ENCODE results near the gene ADAMTS16. TPM values are rescaled to one million over a fixed set of nuclear protein-coding genes. Genes with fewer than 3 reads are reported as not detected.

The ADAMTS16 gene
- total RNA-seq, 1 donor: not detected

GRCh38 chr5:5276951-5277517 is 136.9 kb downstream of the ADAMTS16 start:
- DNase-seq (ENCODE audit: low read depth in 2 of 3, low spot score in 2 of 3): no peak

DNA sequence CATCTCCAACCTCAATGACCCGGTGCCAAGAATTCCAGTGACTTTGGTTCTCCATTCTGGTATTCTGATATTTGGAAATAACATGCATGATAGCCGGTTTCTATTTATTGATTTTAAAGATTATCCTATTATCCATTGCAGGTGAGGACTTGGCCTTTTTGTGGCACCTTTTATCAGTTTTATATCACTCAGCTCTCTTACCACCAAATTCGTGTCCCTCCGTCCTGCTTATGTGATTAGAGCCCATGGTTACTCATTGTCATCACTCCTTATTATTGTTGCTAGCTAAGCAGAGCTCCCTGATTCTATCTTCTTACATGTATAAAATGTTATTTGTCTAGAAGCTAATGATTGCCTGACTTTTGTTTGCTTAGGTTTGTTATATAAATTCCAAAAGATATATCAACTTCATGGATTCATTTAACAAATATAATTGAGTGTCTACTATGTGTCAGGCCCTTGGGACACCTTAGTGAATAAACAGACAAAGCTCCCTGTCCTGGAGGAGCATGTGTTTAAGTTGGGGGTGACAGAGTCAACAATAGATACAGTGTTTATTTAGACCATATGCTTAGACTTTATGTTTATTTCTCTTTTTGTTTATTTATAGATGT is 138.2 kb downstream of the ADAMTS16 start:
- no peak for DNase-seq (ENCODE audit: low read depth in 2 of 3, low spot score in 2 of 3)

DNA sequence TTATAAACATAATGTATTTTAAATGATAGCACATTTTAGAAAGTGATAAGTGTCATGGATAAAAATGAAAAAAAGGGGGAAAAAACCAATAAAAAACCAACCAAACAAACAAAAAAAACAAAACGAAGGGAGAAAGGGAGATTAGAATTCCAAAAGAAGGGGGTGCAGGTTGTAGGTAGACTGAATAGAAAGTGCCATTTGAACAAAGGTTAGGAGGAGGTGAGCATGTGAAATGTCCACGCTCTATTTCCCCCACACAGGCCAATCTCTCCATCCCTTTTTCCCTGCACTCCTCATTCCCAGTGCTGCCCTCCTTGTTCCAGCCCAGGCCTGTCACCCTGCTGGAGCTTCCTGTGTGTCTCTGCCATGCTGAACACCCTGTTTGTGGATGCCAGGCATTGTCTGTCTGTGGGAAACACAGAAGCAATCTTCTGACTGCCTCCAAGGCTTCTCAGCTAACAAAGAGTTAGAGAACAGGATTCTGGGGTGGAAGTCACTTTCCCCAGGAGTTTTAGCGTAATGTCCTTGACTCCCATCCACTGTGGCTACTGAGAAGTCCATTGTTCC is 138.8 kb downstream of the ADAMTS16 start:
- DNase-seq (ENCODE audit: low read depth in 2 of 3, low spot score in 2 of 3): no peak

GRCh38 chr5:5285906-5286305 is 145.8 kb downstream of the ADAMTS16 start:
- no peak for DNase-seq (ENCODE audit: low read depth in 2 of 3, low spot score in 2 of 3)

DNA sequence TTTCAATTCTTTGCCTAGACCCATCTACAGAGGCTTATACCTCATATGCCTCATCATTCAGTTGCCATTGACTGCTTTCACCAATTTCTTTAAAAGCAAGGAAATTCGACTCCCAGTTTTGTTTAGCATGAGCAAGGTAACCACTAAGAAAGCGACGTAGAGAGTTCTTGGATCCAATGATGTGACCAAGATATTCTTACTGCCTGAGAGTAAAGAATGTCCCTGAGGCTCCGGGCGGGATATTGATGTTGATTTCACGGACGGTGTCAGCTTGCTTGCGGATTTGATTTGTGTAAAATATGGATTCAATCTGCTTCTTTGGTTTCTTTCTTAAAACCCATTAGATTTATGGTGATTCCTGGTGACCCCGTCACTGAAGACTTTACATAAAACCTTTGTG is 147.3 kb downstream of the ADAMTS16 start:
- no peak for DNase-seq (ENCODE audit: low read depth in 2 of 3, low spot score in 2 of 3)

GRCh38 chr5:5288201-5288600 is 148.1 kb downstream of the ADAMTS16 start:
- DNase-seq (ENCODE audit: low read depth in 2 of 3, low spot score in 2 of 3): no peak

DNA sequence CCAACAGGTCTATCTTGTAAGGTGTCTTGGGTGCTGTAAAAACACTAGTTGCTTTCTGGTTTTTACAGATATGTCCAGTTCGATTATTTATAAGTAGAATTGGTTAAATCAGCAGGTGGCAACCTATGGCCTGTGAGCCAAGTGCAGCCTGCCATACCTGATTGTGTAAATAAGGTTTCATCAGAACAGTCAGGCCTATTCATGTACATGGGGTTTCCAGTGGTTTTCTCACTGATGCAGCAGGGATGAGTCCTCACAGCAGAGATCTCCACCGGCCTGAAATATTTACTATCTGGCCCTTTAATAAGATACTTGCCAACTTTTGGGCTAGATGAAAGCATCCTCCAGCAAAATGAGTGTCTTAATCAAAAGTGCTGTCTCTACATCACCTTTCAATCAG is 149.4 kb downstream of the ADAMTS16 start:
- DNase-seq (ENCODE audit: low read depth in 2 of 3, low spot score in 2 of 3): no peak

DNA sequence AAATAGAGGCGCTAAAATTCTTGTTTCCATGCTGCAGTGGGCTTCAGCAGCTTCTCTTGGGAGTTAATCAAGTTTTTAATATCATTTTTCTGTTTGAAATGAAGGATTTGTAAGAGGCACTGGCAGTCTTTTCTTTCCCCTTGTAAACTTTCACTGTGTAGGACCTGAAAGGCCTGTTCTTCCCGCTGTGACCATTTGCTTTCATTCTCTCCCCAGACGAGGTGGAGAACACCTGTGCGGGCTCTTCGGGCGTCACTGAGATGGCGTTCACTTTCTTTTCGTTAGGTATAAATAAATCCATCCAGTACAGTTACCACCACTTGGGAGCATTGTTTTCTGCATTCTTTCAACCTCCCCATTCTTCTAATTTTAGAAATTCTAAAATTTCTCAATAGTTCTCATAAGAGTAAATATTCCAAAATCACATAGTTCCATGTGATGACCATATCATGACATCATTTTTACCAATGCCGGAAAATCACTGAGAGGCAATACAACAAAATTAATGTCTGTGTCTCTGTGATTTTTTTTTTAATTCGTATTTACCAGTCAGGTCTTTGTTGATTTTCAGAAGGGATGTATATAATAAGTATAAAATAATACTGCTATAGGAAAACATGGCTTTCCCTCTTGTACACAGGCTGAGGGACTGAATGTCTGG is 150.7 kb downstream of the ADAMTS16 start:
- no peak for DNase-seq (ENCODE audit: low read depth in 2 of 3, low spot score in 2 of 3)

GRCh38 chr5:5291357-5291756 is 151.2 kb downstream of the ADAMTS16 start:
- DNase-seq (ENCODE audit: low read depth in 2 of 3, low spot score in 2 of 3): no peak

DNA sequence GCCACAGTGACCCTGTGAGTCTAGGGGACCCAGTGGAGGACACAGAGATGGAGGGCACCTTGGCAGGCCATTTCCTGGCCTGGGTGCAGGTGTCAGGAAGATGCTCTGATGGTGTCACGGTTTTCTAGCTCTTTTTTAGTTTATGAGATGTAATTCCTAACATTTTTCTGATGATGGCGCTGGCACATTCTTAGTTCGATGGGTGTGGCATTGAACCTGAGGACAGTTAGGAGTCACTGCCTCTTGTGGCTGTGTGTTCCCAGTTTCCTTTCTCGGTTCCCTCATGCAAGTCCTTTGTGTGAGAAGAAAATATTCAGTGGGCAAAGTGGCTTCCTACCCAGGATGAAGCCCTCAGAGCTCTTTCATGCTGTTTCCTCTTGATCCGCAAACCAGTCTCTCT is 152.9 kb downstream of the ADAMTS16 start:
- no peak for DNase-seq (ENCODE audit: low read depth in 2 of 3, low spot score in 2 of 3)

DNA sequence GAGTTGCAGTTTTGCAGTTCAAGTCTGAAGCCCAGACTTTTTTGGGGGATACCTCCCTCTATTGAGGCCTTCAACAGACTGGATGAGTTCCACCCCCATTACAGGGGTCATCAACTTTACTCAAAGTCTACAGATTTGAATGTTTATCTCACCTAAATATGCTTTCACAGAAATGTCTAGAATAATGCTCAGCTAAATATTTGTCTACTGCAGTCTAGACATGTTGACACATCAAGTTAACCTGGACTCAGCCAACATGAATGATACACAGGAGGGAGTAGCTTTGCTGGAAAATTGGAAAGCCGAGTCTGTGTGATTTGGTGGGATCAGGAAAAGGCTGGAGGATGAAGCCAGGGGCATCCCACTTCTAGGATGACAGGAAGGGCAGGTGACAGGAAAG is 154.3 kb downstream of the ADAMTS16 start:
- no peak for DNase-seq (ENCODE audit: low read depth in 2 of 3, low spot score in 2 of 3)

- no peak for DNase-seq (ENCODE audit: low read depth in 2 of 3, low spot score in 2 of 3)
Measured at GRCh38 chr5:5295351-5295750, 155.2 kb downstream of the ADAMTS16 start.

DNA sequence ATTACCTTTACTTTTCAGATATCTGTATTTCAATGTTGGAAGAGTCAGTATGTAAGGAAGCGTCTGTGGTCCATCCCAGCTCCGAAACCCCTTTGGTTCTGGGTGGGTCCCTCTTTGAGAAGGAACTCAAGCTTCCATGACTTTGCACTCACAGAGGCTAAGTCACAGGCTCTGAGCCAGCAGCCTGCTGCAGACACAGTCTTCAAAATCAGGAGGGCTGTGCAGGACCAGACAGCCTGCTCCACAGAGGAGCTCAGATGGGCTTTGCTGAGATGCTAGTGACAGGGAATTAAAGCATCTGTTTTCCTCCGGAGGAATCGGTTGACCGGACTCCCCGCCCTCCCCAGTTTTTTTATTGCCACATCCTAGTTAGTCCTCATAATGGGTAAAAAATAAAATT is 155.9 kb downstream of the ADAMTS16 start:
- DNase-seq (ENCODE audit: low read depth in 2 of 3, low spot score in 2 of 3): no peak

DNA sequence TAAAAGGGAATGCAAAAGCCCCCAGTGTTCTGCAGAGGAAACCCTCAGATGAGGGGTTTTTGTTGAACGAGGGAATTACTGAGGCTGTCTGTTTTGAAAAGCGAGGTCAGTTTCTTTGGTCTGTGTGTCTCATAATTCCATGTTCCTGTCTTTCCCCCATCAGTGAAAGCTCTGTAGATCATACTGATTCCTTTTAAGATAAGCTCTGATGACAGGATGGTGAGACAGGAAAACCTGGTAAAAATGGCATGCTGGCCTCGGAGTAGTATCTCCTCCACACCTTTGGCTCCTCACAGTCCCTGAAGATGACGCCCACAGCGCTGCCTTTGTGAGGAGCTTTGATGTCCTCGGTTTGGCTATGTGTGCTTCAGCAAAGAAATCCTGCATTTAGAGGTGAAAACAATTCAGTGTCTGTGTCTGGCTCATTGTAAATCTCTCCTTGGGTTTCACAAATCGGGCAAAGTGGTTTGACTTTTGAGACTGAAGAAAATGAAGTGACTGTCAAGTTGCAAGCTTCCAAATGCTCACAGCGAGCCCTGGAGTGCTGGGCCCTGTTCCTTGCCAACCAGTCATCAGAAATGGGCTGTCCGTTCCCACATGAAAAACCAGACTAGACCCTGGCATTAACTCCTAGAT is 157.4 kb downstream of the ADAMTS16 start:
- no peak for DNase-seq (ENCODE audit: low read depth in 2 of 3, low spot score in 2 of 3)

GRCh38 chr5:5298068-5298633 is 158.0 kb downstream of the ADAMTS16 start:
- DNase-seq (ENCODE audit: low read depth in 2 of 3, low spot score in 2 of 3): no peak

DNA sequence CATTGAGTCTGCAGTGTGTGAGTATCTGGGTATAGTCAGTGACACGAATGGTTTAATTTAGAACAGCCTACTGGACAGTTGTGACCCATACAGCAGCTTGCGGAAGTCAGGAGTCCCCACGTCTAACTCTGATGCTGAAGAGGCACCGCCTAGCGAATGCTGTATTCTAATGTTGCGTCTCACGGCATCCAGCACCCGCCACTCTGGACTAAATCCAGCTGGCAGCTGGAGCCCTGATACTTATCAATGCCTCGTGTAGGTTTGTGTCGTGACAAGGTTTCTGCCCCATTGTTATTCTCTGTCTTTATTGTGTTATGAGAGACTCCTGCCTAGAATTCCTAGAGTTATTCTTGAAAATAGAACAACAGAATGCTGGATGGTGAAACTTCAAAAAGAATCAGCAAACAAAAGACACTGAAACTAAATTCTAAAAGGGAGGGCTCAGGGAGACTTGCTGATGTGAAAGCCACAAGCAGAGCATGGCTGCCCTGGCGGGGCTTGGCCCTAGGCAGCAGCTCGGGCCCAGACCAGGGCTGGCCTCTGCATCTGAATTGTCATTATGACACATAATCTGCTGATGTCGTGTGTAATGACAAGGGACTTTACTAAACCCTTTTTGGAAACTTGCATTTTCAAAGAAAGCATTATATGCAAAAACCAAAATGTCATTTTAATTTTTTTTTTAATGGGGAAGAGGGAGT is 158.9 kb downstream of the ADAMTS16 start:
- DNase-seq (ENCODE audit: low read depth in 2 of 3, low spot score in 2 of 3): no peak

DNA sequence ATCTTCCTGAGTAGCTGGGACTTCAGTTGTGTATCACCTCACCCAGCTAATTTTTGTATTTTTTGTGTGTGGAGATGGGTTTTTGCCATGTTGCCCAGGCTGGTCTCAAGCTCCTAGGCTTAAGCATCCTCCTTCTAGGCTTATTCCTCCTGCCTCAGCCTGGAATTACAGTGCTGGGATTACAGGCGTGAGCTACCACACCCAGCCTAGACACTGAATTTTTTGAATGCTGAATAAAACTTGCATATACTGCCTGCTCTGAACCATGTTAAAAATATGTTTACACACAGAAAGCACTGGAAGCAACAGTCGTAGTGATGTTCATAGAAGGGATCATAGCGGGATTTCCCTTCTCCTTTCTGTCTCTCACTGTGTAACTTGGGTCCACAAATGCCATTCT is 161.0 kb downstream of the ADAMTS16 start:
- DNase-seq (ENCODE audit: low read depth in 2 of 3, low spot score in 2 of 3): no peak

DNA sequence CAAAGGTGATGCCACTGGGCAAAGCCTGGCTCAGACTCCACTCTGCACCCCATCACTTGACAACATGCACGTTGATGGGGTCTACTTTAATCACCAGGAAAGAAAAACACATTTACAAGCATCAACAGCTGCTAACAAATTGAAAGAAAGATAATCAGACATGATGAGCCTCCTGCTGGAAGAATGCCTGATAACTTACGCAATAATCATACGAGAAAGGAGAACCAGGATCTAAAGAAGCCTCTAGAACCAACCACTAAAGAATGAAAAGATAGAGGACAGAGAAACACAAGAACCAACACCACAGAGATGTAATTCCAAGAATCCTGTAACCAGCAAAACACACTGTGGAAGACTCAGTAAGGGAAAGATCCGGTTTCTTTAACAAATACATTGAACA is 162.1 kb downstream of the ADAMTS16 start:
- DNase-seq (ENCODE audit: low read depth in 2 of 3, low spot score in 2 of 3): no peak

- DNase-seq (ENCODE audit: low read depth in 2 of 3, low spot score in 2 of 3): no peak
Measured at GRCh38 chr5:5303242-5303641, 163.1 kb downstream of the ADAMTS16 start.

GRCh38 chr5:5304361-5305020 is 164.4 kb downstream of the ADAMTS16 start:
- no peak for DNase-seq (ENCODE audit: low read depth in 2 of 3, low spot score in 2 of 3)

Measured in hematopoietic multipotent progenitor cell (in vitro differentiated cells).